Endodermal cell (in vitro differentiated cells): ENCODE results near the gene TRHDE. TPM values are rescaled to one million over a fixed set of nuclear protein-coding genes. Genes with fewer than 3 reads are reported as not detected.

Experiments used
- DNase-seq: peaks from one replicate; pipeline ENCODE4 v3.0.0-alpha.2; 2017
- H3K27ac ChIP-seq: 2 replicates; pipeline ENCODE4 v1.5.1; 2013; ENCODE audit warnings: mild to moderate bottlenecking, low read depth, low read length, moderate library complexity
- H3K27me3 ChIP-seq: 2 replicates; pipeline ENCODE4 v1.6.1; 2013; ENCODE audit warnings: mild to moderate bottlenecking, low read length, moderate library complexity; ENCODE audit not compliant: insufficient read depth, control insufficient read depth, poor library complexity, severe bottlenecking
- H3K36me3 ChIP-seq: 2 replicates; pipeline ENCODE4 v1.7.0; 2013; ENCODE audit warnings: mild to moderate bottlenecking, low read length, moderate library complexity; ENCODE audit not compliant: control insufficient read depth, insufficient read depth
- H3K4me1 ChIP-seq: one replicate; pipeline ENCODE4 v1.7.0; 2013; ENCODE audit warnings: low read length; ENCODE audit not compliant: control insufficient read depth, insufficient read depth
- H3K4me3 ChIP-seq: 2 replicates; pipeline ENCODE4 v1.5.1; 2013; ENCODE audit warnings: mild to moderate bottlenecking, low read length, moderate library complexity
- H3K9ac ChIP-seq: 2 replicates; pipeline ENCODE4 v1.6.1; 2013; ENCODE audit warnings: mild to moderate bottlenecking, low read length, moderate library complexity; ENCODE audit not compliant: poor library complexity, severe bottlenecking; ENCODE audit errors: extremely low read depth
- H3K9me3 ChIP-seq: 2 replicates; pipeline ENCODE4 v1.6.1; 2013; ENCODE audit warnings: mild to moderate bottlenecking, low read length, moderate library complexity; ENCODE audit not compliant: control insufficient read depth
- H3K27ac Mint-ChIP-seq: 2 replicates; pipeline ENCODE4 v1.8.0; 2020; ENCODE audit warnings: mixed read lengths
- H3K27me3 Mint-ChIP-seq: 2 replicates; pipeline ENCODE4 v1.8.0; 2021; ENCODE audit warnings: mild to moderate bottlenecking, mixed read lengths; ENCODE audit not compliant: insufficient read depth
- H3K36me3 Mint-ChIP-seq: 2 replicates; pipeline ENCODE4 v1.8.0; 2020; ENCODE audit warnings: low read depth, mixed read lengths
- H3K4me1 Mint-ChIP-seq: 2 replicates; pipeline ENCODE4 v1.8.0; 2020; ENCODE audit warnings: mixed read lengths
- H3K4me3 Mint-ChIP-seq: 2 replicates; pipeline ENCODE4 v1.8.0; 2020; ENCODE audit warnings: mild to moderate bottlenecking, moderate library complexity, mixed read lengths
- H3K9me3 Mint-ChIP-seq: 2 replicates; pipeline ENCODE4 v1.8.0; 2020; ENCODE audit warnings: mild to moderate bottlenecking, mixed read lengths
- CTCF ChIP-seq: fragments of 200-600 bp; sonication (generic); conservative IDR thresholded peaks from 2 replicates; pipeline ENCODE4 v1.5.0; 2021; ENCODE audit warnings: antibody characterized with exemption, mild to moderate bottlenecking
- WGBS, 2 experiments: methylation state at CpG; one replicate each; pipeline versions ENCODE4 v1.1.5 to v1.1.7; 2013; ENCODE audit warnings: missing lambda C conversion rate in 2 of 2, mixed read lengths in 1 of 2; ENCODE audit not compliant: insufficient coverage in 1 of 2, insufficient read length in 1 of 2; 5-methylcytosine and 5-hydroxymethylcytosine counted together
- total RNA-seq, 2 donors: library from RNA; stranded (reverse); fragmentation: NEBNext Ultra II Directional in 1 of 2; extraction: Animal tissue kit (Norgen Biotek cat#: 25700) in 1 of 2; gene quantifications; 2 replicates in 1 of 2; 3 replicates in 1 of 2; pipeline ENCODE4 v1.2.1, GENCODE V29; 2021

TRHDE gene
- total RNA-seq, 2 donors from 2014 or later: 0.20 to 1.2 TPM

GRCh38 chr12:72444125-72444524 lies 172.0 kb downstream of the TRHDE start:
- no peak overlapping the region for H3K9ac ChIP-seq
- Mint-ChIP-seq H3K36me3 (no peaks in the 10 kb centered on the region), H3K4me3 (no peak overlapping the region), H3K9me3 (peaks cover 14% of the 10 kb centered on the region), H3K27me3 (no peaks in the 10 kb centered on the region), H3K27ac (no peak overlapping the region), H3K4me1 (peaks cover 7% of the 10 kb centered on the region)
- no peak for DNase-seq
- H3K36me3 ChIP-seq: no peaks in the 10 kb centered on the region
- no peak overlapping the region for H3K4me3 ChIP-seq
- no peak for TF ChIP-seq CTCF
- peaks cover 3% of the 10 kb centered on the region for H3K4me1 ChIP-seq
- no peak overlapping the region for H3K27ac ChIP-seq
- no peaks in the 10 kb centered on the region for H3K27me3 ChIP-seq
- H3K9me3 ChIP-seq: peaks cover under 1% of the 10 kb centered on the region

- H3K27ac Mint-ChIP-seq: no peak overlapping the region
- no peaks in the 10 kb centered on the region for H3K27me3 Mint-ChIP-seq
- Histone ChIP-seq H3K4me1 (peaks cover 3% of the 10 kb centered on the region), H3K4me3 (no peak overlapping the region), H3K9ac (no peak overlapping the region), H3K9me3 (no peaks in the 10 kb centered on the region), H3K36me3 (no peaks in the 10 kb centered on the region), H3K27me3 (no peaks in the 10 kb centered on the region), H3K27ac (no peak overlapping the region)
- peaks cover 7% of the 10 kb centered on the region for H3K4me1 Mint-ChIP-seq
- DNase-seq: no peak
- no peak for TF ChIP-seq CTCF
- H3K9me3 Mint-ChIP-seq: peaks cover 14% of the 10 kb centered on the region
- H3K4me3 Mint-ChIP-seq: no peak overlapping the region
- WGBS, 2 experiments: 60 to 95% methylated on average over 1 to 2 of the region's 2 CpGs
- H3K36me3 Mint-ChIP-seq: no peaks in the 10 kb centered on the region
These were observed 172.4 kb downstream of the TRHDE start for GRCh38 chr12:72444566-72444965.

- Histone ChIP-seq H3K4me1 (no peaks in the 10 kb centered on the region), H3K36me3 (no peaks in the 10 kb centered on the region), H3K4me3 (no peak overlapping the region), H3K27ac (no peak overlapping the region), H3K27me3 (no peaks in the 10 kb centered on the region), H3K9me3 (peaks cover 13% of the 10 kb centered on the region), H3K9ac (no peak overlapping the region)
- no CpG with 5 or more reads among the region's 1 CpG for WGBS, 2 experiments
- H3K4me1 Mint-ChIP-seq: no peaks in the 10 kb centered on the region
- no peak for TF ChIP-seq CTCF
- H3K9me3 Mint-ChIP-seq: peaks cover 26% of the 10 kb centered on the region
- no peak overlapping the region for H3K4me3 Mint-ChIP-seq
- no peak for DNase-seq
- H3K27ac Mint-ChIP-seq: no peak overlapping the region
- H3K27me3 Mint-ChIP-seq: no peaks in the 10 kb centered on the region
- no peaks in the 10 kb centered on the region for H3K36me3 Mint-ChIP-seq
These were observed 175.9 kb downstream of the TRHDE start for GRCh38 chr12:72448089-72448488.
